T-helper 2 cell (primary cell): ENCODE data around the gene FZD2.
"Not testable (repeated sequence)": the region's sequence is repeated elsewhere in the genome, so short reads cannot be mapped to it uniquely, and the experiment has no call there.

ENCODE experiments used
- DNase-seq, 5 experiments: peaks; one replicate each; pipeline versions ENCODE4 v3.0.0 to v3.0.0-alpha.2; 2012 to 2022

FZD2 gene

GRCh38 chr17:44578947-44579346, 21.7 kb downstream of the FZD2 start:
- DNase-seq: no peak

- no peak for DNase-seq
Measured at GRCh38 chr17:44581868-44582267, 24.6 kb downstream of the FZD2 start.

- DNase-seq: no peak
Measured at GRCh38 chr17:44584443-44584842, 27.2 kb downstream of the FZD2 start.

DNA sequence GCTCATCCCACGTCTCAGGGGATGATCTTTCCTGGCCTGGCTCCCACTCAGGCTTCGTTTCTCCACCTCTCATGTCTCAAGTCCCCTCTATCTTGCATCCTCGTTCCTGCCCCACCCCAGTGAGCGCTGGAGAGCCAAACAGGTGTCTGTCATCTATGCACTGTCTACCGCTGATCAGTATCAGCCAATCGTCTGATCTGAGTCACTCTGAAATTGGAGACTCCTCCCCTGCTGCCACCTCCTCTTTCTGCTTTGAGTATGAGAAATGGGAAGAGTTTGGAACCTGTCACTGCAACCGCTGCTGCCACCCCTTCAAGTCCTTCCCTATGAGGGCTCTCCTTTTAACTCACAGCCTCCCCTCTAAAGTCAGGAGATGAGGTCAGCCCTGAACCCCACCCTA, 28.0 kb downstream of the FZD2 start:
- peak in 1 of 5 experiments; percentile 53 for DNase-seq

GRCh38 chr17:44587339-44587738, 30.1 kb downstream of the FZD2 start:
- DNase-seq: no peak

DNA sequence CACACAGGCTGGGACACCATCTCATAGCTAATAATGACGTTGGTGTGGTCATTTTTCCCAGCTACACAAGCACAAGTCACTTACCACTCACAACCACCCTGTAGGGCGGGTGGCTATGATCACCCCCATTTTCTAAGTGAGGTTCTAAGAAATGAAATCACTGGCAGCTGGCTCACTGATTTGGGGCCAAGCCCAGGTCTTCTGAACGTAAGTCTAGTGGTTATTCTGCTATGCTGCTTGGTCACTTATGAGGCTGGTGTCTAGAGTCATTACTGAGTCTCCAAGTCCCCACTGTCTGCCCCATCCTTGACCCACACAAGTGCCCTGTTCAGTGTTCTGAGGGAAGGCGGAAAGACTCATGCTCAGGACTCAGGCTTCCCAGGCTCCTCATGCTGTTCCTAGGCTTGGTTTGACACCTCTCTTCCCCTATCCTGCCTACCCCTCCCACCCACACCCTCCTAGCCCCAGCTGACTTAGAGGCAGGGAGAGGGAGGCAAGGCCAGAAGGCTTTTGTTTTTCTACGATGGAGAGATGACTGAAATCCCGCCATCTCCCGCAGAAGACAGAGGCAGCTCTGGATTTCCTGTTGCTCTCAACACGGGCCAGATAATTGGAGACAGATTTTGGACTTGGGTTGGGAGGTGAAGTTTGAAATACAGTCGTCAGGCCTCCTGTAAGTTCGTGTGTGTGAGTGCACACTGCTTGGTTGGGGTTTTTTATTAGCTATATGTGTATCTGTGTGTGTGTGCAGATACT, 32.2 kb downstream of the FZD2 start:
- no peak for DNase-seq

DNA sequence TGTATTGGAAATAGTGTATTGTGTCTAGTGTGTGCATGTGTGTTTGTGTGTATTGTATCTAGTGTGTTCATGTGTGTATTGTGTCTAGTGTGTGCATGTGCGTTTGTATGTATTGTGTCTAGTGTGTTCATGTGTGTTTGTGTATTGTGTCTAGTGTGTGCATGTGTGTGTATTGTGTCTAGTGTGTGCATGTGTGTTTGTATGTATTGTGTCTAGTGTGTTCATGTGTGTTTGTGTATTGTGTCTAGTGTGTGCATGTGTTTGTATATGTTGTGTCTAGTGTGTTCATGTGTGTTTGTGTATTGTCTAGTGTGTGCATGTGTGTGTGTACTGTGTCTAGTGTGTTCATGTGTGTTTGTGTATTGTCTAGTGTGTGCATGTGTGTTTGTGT, 32.8 kb downstream of the FZD2 start:
- DNase-seq: not testable (repeated sequence)

DNA sequence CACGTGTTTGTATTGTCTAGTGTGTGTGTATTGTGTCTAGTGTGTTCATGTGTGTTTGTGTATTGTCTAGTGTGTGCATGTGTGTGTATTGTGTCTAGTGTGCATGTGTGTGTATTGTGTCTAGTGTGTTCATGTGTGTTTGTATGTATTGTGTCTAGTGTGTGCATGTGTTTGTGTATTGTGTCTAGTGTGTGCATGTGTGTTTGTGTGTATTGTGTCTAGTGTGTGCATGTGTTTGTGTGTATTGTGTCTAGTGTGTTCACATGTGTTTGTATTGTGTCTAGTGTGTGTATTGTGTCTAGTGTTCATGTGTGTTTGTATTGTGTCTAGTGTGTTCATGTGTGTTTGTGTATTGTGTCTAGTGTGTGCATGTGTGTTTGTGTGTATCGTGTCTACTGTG, 33.5 kb downstream of the FZD2 start:
- DNase-seq: not testable (repeated sequence)

DNA sequence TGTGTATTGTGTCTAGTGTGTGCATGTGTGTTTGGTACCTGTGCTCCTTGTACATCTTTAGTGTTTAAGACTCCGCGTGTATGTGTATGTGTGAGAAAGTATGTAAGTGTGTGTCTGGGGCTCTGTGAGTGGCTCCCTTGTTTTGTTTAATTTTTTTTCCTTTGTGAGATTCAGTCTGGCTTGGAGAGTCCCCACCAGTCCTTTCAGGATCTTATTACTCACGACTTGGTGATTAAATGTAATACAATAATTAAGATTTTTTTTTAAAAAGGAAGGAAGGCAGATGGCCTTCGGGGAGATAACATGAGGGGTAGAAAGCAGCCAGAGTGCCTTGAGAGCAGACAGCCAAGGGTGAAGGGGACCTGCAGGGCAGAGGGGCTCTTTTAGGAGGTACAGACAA, 33.9 kb downstream of the FZD2 start:
- DNase-seq: no peak

DNA sequence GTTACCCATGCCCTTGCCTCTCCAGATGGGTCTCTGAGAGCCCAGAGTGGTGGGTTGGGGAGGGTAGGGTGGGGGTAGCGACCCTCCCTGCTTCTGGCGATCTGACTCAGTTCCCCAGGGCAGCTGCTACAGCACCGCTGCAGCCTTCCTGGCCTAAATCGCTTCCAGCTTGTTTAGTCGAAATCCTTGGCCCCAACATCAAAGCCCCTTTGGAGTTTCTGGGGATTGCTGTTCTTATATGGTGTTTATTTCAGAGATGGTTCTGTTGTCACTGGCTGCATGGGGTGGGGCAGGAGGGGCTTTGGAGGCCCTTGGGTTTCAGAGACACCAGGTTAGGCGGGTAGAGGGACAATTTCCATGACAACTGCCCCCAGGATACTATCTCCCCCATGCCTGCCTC, 35.9 kb downstream of the FZD2 start:
- DNase-seq: no peak

- no peak for DNase-seq
Measured at GRCh38 chr17:44595216-44595775, 38.0 kb downstream of the FZD2 start.

DNA sequence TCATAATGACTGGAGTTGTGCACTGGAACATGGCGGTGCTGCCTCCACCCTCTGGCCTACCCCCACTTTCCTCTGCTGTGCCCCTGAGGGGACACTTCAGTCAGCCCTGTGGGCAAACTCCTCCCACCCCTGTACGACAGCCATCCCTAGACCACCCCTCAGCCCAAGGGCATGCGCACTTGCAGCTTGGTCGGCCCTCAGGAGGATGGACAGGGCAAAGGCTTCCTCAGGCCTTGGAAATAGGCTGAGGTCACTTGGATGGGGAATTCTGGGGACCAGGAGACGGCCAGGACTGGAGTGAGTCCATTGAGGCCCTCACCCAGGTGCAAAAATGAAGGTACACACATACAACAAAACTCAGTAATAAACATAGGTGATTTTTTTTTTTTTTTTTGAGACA, 41.0 kb downstream of the FZD2 start:
- DNase-seq: no peak

DNA sequence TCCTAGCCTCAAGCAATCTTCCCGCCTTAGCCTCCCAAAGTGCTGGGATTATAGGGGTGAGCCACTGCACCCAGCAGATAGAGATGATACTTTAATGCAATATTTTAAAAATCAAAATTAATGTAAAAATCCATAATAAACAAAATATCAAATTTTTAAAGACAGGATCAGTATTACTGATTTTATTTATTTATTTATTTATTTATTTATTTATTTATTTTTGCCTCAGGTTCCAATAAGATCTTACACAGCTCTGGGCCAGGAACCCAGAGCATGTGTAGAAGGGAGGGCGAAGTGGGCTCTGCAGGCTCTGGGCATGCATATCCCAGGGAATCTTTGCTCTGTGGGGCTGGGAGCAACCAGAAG, 41.6 kb downstream of the FZD2 start:
- DNase-seq: no peak

DNA sequence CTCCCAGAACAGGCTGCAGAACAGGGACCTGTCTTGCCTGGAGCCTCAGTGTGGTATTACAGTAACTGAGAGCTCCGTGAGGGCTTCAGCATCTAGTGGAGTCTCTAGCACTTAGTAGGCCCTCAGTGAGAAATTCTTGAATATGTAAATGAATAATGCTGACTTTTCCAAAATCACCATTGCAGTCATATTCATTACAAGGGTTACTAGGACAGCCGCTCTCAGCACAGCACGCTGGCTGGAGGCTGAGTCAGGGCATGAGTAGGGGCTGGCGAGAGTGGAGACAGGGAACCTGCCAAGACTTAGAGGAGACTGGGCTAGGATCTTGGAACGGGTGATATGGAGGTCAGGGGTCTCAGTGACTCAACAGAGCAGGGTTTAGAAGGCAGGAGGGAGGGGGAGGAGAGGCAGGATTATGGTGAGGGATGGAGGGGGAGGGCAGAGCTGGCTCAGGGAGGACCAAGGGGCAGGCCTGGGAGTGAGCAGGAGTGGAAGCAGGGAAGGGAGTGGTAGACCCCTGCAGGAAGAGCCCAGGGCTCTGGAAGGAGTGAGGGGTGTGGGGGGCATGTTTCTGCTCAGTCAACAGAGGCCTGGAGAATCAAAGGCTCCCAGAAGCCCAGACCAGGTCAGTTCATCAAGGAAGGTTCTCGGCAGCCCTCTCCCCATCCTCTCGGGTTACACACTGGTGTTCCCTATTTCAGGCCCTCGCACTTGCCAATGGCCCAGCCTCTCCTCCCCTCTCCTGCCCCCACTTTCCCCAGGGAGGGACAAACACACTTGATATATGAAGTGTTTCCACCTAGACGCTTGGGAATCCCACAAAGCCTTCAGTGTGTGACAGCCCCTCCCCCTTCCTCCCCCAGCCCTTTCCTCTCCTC, 42.3 kb downstream of the FZD2 start:
- no peak for DNase-seq

DNA sequence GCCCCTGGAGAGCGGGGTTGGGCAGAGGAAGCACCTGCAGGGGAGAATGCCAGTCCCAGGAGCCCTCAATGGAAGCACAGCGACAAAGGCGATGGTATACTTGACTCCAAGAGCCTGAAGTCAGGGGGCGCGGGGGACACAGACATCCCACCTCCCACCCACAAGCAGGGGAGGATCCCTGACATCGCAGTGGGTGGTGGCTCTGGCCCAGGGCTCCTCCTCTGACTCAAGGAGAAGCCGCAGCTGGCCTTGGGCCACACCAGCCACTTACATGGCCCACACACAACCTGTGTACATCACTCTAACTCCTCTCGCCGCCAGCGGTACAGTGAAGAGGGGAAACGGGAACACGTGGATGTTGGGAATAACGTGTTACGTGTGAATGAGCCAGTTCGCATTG, 44.3 kb downstream of the FZD2 start:
- DNase-seq: no peak

- DNase-seq: no peak
Measured at GRCh38 chr17:44601973-44602372, 44.7 kb downstream of the FZD2 start.

GRCh38 chr17:44602390-44602789, 45.1 kb downstream of the FZD2 start:
- DNase-seq: no peak

DNA sequence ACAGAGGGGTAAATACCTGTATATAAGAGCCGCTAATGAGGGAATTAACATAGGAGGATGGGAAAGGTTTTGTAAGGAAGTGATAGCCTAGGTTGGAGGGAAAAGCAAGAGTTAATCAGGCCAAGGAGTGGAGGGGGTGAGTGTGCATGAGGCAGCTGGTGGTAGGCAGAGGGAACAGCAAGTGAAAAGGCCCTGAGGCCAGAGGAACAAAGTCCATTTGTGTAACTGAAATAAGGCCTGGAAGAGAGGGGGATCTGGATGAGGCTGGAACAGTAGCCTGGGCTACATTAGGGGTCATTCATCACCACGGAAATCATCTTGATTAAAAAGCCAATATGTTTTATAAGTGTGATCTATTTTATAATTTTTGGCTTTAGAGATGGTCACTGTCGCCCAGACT, 45.7 kb downstream of the FZD2 start:
- DNase-seq: no peak

DNA sequence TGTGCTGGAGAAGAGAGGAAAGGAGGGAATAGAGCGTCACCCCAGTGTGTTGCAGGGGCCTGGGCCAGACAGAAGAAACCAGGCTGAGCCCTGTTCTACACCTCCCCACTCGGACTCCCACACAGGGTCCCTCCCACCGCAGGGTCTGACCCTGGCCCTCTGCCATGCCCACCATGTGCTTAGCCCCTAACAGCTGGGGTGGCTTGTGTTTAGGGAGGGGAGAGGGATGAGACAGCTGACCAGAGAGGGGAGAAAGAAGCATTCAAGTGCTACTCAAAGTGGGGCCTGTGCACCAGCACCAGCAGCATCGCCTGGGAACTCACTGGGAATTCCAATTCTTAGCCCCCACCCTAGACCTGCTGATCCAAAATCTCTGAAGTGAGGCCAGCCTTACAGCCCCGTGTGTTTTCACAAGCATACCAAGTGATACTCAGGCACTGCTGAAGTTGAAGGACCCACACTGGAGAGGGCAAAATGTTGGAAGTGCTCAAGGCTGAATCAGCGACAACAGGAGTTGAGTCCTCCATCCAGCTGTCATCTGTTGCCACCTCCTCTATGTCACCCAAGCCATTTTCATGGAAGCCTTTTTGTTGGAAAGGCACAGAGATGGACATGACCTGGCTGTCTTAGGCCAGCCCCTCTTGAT, 47.0 kb downstream of the FZD2 start:
- DNase-seq: no peak

DNA sequence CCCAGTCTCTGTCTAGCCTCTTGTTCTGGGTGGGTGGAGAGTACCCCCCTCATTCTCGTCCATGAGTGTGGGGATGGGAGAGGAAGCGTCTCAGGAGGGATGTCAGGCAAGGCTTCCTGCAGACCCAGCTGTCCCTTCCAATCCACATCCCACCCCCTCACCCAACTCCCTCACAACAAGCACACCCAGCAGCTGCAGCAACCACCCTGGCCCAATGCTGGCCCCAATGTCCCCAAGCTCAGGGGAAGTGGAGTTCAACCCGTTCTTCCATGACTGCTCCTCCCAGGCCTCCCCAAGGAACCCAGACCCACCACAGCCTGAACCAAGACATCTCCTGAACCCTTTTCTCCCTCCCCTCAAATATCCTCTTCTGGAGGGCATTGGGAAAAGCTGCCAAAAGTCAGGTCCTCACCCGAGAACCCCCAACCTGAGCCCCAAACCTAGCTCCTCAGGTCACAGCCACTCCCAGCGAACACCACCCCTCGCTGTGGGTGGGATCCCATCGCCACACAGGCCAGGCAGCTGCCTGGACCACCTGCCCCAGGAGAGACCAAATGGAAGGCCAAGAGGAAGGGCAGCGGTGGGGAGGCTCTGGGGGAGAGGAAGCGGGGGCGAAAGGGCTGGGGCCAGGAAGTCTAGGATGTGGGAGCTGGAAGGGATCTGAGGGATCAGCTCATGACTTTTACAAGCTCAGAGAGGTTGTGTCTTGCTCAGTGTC, 47.6 kb downstream of the FZD2 start:
- no peak for DNase-seq

DNA sequence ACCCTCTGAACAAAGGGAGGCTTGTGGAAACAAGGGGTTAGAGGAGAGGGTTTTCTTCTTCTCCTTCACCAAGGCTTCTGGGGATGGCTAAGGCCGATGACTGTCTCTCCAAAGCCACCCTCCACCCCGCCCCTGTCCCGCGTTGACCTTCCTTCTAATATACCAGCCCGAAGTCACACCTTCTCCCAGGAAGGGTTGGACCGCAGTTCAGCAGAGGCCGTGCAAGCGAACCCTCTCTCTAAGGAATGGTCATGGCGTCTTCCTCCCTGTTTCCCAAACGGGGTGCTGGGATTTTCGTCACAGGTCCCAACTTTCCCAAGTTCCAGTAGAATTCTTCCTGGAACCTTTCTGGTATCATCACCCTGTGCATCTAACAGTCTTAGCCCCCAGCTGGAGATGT, 49.4 kb downstream of the FZD2 start:
- DNase-seq: no peak

GRCh38 chr17:44607836-44608690, 50.8 kb downstream of the FZD2 start:
- no peak for DNase-seq
